ENCODE measurements around the gene CEACAM8. TPM values are rescaled to one million over a fixed set of nuclear protein-coding genes. Genes with fewer than 3 reads are reported as not detected.

CEACAM8 gene
- not detected for total RNA-seq

DNA sequence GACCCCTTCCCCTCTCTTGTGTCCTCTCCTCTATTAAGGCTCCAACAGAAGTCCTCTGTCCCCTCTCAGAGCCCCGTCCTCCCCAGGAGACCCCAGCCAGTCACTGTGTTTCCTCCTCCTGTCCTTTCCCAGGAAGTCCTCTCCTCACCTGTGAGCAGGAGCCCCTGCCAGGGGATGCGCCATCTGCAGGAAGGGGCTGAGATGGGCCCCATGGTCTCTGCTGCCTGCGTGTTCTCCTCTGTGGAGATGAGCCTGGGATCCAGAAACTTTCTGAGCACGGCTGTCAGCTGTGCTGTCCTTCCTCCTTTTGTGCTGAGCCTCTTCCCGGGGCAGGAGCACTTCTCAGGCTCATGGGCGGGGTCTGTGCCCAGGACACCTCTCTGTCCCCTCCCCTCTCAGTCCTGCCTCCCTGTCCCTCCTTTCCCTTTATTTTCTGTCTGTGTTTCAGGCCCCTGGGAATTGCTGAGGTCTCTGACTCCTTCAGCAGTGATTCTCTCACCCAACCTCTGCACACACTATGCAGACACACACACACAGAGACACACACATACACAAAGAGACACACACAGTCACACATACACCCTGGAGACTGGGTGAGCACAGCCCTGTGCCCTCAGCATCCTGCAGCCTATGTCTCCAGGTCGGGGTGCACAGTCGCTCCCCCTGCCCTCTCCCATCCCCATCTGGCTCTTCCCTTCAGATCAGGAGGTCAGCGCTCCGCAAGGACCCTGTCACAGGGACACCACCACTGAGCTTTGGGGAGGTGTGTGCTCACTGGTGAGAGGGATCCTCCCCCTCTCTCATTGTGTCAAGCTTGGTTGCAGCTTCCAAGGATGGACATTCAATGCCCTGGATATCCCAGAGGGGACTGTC is at the start of gene CEACAM8:
TSS of gene CEACAM8 (minus strand) at position 308 of the 873 bp plus-strand sequence. CDS start at position 212, 96 bp downstream.

Other genes starting within 250 kb of the CEACAM8 start
- not detected for gene CNFN, start 204.6 kb downstream of the CEACAM8 start, total RNA-seq
- 15.2 TPM for gene LIPE, start 167.5 kb downstream of the CEACAM8 start, total RNA-seq
- gene CXCL17, start 152.0 kb downstream of the CEACAM8 start, total RNA-seq = not detected
- 0.23 TPM for gene CEACAM1, start 66.4 kb downstream of the CEACAM8 start, total RNA-seq
- gene PSG3, start 145.6 kb upstream of the CEACAM8 start, total RNA-seq = not detected
- not detected for gene PSG8, start 170.8 kb upstream of the CEACAM8 start, total RNA-seq

Data from diencephalon (tissue), 1 donor.